HEK293T (cell line): ENCODE results near the gene APCDD1.

Experiments used
- ARNT ChIP-seq: fragments of 450-650 bp; IDR thresholded peaks from 2 replicates; pipeline ENCODE4 v1.6.1; 2017; ENCODE audit warnings: mild to moderate bottlenecking
- BHLHE40 ChIP-seq: fragments of 450-650 bp; IDR thresholded peaks from 2 replicates; pipeline ENCODE4 v1.6.1; 2016; ENCODE audit warnings: mild to moderate bottlenecking, moderate library complexity, borderline replicate concordance
- CTBP1 ChIP-seq: fragments of 450-650 bp; IDR thresholded peaks from 2 replicates; pipeline ENCODE4 v1.6.1; 2016; ENCODE audit warnings: borderline replicate concordance
- ELF4 ChIP-seq: fragments of 450-650 bp; IDR thresholded peaks from 2 replicates; pipeline ENCODE4 v1.6.1; 2017; ENCODE audit warnings: antibody characterized with exemption
- FOXA1 ChIP-seq: fragments of 450-650 bp; IDR thresholded peaks from 2 replicates; pipeline ENCODE4 v1.6.1; 2016; ENCODE audit warnings: mild to moderate bottlenecking
- FOXK2 ChIP-seq: fragments of 450-650 bp; IDR thresholded peaks from 2 replicates; pipeline ENCODE4 v1.6.1; 2016; ENCODE audit warnings: mild to moderate bottlenecking
- FOXM1 ChIP-seq: fragments of 450-650 bp; IDR thresholded peaks from 2 replicates; pipeline ENCODE4 v1.6.1; 2017; ENCODE audit warnings: mild to moderate bottlenecking, borderline replicate concordance
- HDGF ChIP-seq: fragments of 450-650 bp; IDR thresholded peaks from 2 replicates; pipeline ENCODE4 v1.6.1; 2017; ENCODE audit warnings: antibody characterized with exemption, borderline replicate concordance
- LEF1 ChIP-seq: fragments of 450-650 bp; IDR thresholded peaks from 2 replicates; pipeline ENCODE4 v1.6.1; 2017; ENCODE audit warnings: mild to moderate bottlenecking, borderline replicate concordance
- PKNOX1 ChIP-seq: fragments of 450-650 bp; IDR thresholded peaks from 2 replicates; pipeline ENCODE4 v1.6.1; 2016

DNA sequence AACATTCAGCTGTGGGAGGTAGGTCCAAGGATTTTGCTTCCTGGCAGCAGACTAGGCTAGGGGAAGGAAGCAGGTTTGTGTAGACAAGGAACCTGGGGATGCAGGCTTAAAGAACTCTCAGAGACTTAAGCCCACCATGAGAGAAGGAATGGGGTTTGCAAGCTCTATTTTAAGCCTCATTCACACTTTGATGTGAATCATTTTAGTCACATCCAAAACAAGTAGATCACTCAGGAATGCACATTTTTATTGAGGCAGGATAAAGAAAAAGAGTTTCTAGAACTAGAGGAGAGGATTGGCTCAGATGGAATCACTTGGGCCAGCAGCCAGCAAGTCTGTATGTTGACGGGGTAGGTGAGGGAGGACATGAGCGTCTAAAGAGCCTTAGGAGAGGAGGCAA lies 68.1 kb downstream of the APCDD1 start:
- TF ChIP-seq FOXM1 (no peak), CTBP1 (no peak), HDGF (no peak), ELF4 (no peak), FOXA1 (no peak), BHLHE40 (no peak), LEF1 (no peak), ARNT (no peak), PKNOX1 (no peak), FOXK2 (no peak)
